Transverse colon (tissue), 4 donors: Measurements from ENCODE around the gene MAGI2. TPM values are rescaled to one million over a fixed set of nuclear protein-coding genes. Genes with fewer than 3 reads are reported as not detected.

Experiments
- DNase-seq: peaks from one replicate; pipeline ENCODE4 v3.0.0-alpha.2; 2019
- H3K27ac ChIP-seq, 4 donors: fragments of 200-600 bp; sonication (generic); 2 replicates each; pipeline ENCODE4 v1.5.1; 2016 to 2018; ENCODE audit warnings: inconsistent platforms in 4 of 4
- H3K27me3 ChIP-seq: fragments of 200-600 bp; sonication (generic); 2 replicates; pipeline ENCODE4 v1.5.1; 2017; ENCODE audit warnings: inconsistent platforms
- H3K36me3 ChIP-seq, 4 donors: fragments of 200-600 bp; sonication (generic); 2 replicates each; pipeline ENCODE4 v1.5.1; 2017 to 2019; ENCODE audit warnings: inconsistent platforms in 4 of 4
- H3K4me1 ChIP-seq, 4 donors: fragments of 200-600 bp; sonication (generic); 2 replicates each; pipeline ENCODE4 v1.5.1; 2017 to 2020; ENCODE audit warnings: inconsistent platforms in 4 of 4
- H3K4me3 ChIP-seq, 4 donors: fragments of 200-600 bp; sonication (generic); 1 replicate in 1 of 4; 2 replicates in 3 of 4; pipeline versions ENCODE4 v1.5.1 to v1.6.1; 2017 to 2019; ENCODE audit warnings: inconsistent platforms in 4 of 4
- H3K9me3 ChIP-seq, 2 donors: fragments of 200-600 bp; sonication (generic); 2 replicates each; pipeline ENCODE4 v1.5.1; 2017 to 2019; ENCODE audit warnings: inconsistent platforms in 2 of 2
- EP300 ChIP-seq: sonication (generic); formaldehyde crosslinking; IDR thresholded peaks from one replicate; pipeline ENCODE4 v1.6.1; 2017; ENCODE audit warnings: antibody characterized with exemption, low read depth
- POLR2A ChIP-seq: fragments of 450-650 bp; IDR thresholded peaks from one replicate; pipeline ENCODE4 v1.6.1; 2016; ENCODE audit warnings: antibody characterized with exemption, mild to moderate bottlenecking, moderate library complexity
- POLR2AphosphoS5 ChIP-seq, 3 donors: sonication (generic); formaldehyde crosslinking; IDR thresholded peaks; one replicate each; pipeline ENCODE4 v1.6.1; 2016; ENCODE audit warnings: antibody characterized with exemption in 3 of 3
- WGBS, 2 donors: methylation state at CpG; one replicate each; pipeline ENCODE4 v1.1.5; 2018; ENCODE audit warnings: low coverage in 1 of 2; 5-methylcytosine and 5-hydroxymethylcytosine counted together
- in situ Hi-C, 4 donors: fragments of 200-750 bp; cut with MboI; loops; one replicate each; pipeline versions ENCODE4 v1.15.0 to v1.15.1; 2017; ENCODE audit warnings: low sequenced_read_pairs in 3 of 4, low pct_ligation_motif_present in 1 of 4, low pct_unique_long_range_greater_than_20kb in 1 of 4
- intact Hi-C: fragments of 100-400 bp; cut with DNase I; formaldehyde crosslinking; loops from one replicate; pipeline ENCODE4 v1.15.1; 2023; ENCODE audit warnings: low total_unique reads
- total RNA-seq, 4 donors: library from RNA; depleted of rRNA; stranded (reverse); fragments of >200 nt; gene quantifications; one replicate each; pipeline ENCODE4 v1.1.0, GENCODE V29; 2016
- TF ChIP-seq, protein P1 (sequence below), 5 experiments: fragments of 200-600 bp in 3 of 5; fragments of 450-650 bp in 2 of 5; sonication (generic) in 3 of 5; IDR thresholded peaks; 1 replicate in 2 of 5; 2 replicates in 3 of 5; pipeline ENCODE4 v1.5.1; 2016 to 2017; ENCODE audit warnings: antibody characterized with exemption in 5 of 5, inconsistent platforms in 3 of 5, mild to moderate bottlenecking in 2 of 5, moderate library complexity in 1 of 5

Gene MAGI2
- total RNA-seq, 4 donors from 2014 or later: 1.6 to 9.7 (median 4.1) TPM

- Histone ChIP-seq H3K4me1 (no peaks in the 10 kb centered on the region), H3K9me3 (no peaks in the 10 kb centered on the region), H3K27ac (no peak overlapping the region), H3K4me3 (no peak overlapping the region), H3K36me3 (no peaks in the 10 kb centered on the region), H3K27me3 (no peaks in the 10 kb centered on the region)
- intact Hi-C loops (no loop called here), in situ Hi-C loops (no loop called here)
- no peak for DNase-seq
- TF ChIP-seq, protein P1, sequence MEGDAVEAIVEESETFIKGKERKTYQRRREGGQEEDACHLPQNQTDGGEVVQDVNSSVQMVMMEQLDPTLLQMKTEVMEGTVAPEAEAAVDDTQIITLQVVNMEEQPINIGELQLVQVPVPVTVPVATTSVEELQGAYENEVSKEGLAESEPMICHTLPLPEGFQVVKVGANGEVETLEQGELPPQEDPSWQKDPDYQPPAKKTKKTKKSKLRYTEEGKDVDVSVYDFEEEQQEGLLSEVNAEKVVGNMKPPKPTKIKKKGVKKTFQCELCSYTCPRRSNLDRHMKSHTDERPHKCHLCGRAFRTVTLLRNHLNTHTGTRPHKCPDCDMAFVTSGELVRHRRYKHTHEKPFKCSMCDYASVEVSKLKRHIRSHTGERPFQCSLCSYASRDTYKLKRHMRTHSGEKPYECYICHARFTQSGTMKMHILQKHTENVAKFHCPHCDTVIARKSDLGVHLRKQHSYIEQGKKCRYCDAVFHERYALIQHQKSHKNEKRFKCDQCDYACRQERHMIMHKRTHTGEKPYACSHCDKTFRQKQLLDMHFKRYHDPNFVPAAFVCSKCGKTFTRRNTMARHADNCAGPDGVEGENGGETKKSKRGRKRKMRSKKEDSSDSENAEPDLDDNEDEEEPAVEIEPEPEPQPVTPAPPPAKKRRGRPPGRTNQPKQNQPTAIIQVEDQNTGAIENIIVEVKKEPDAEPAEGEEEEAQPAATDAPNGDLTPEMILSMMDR (IDR thresholded peaks at IDR 0.05): no peak
- TF ChIP-seq POLR2A (no peak), EP300 (no peak), POLR2AphosphoS5 (IDR thresholded peaks at IDR 0.05) (no peak)
Measured at GRCh38 chr7:78638364-78638763, 815.1 kb downstream of the MAGI2 start.

DNA sequence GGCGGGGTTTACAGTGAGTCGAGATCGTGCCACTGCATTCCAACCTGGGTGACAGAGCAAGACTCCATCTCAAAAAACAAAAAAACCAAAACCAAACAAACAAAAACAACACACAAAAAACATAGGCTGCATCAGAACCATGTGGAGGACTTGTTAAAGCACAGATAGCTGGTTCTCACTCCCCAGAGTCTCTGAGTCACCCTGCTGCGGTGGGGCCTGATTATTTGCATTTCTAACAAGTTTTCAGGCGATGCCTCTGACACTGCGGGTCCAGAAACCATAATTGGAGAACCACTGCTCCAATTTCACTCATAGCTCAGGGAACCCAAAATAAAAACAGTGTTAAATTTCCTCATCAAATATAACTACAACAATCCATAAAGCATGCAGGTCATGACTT lies 816.7 kb downstream of the MAGI2 start:
- Histone ChIP-seq H3K9me3 (no peaks in the 10 kb centered on the region), H3K4me1 (no peaks in the 10 kb centered on the region), H3K4me3 (no peak overlapping the region), H3K27me3 (no peaks in the 10 kb centered on the region), H3K27ac (no peak overlapping the region), H3K36me3 (no peaks in the 10 kb centered on the region)
- intact Hi-C loops: no loop called here
- DNase-seq: no peak
- WGBS, 2 donors: 85 to 100% methylated on average over 5 to 6 of the region's 6 CpGs
- in situ Hi-C loops: no loop called here
- TF ChIP-seq POLR2AphosphoS5 (IDR thresholded peaks at IDR 0.05) (no peak), EP300 (no peak)
- TF ChIP-seq, protein P1 (IDR thresholded peaks at IDR 0.05): no peak

GRCh38 chr7:78635026-78635793 lies 818.3 kb downstream of the MAGI2 start:
- Histone ChIP-seq H3K4me1 (no peaks in the 10 kb centered on the region), H3K9me3 (no peaks in the 10 kb centered on the region), H3K27ac (no peak overlapping the region), H3K4me3 (no peak overlapping the region), H3K36me3 (no peaks in the 10 kb centered on the region), H3K27me3 (no peaks in the 10 kb centered on the region)
- in situ Hi-C loops (no loop called here), intact Hi-C loops (no loop called here)
- WGBS, 2 donors: 59 to 74% methylated on average over 4 of the region's 4 CpGs
- TF ChIP-seq, protein P1 (IDR thresholded peaks at IDR 0.05): no peak
- TF ChIP-seq POLR2A (no peak), POLR2AphosphoS5 (IDR thresholded peaks at IDR 0.05) (no peak), EP300 (no peak)
- DNase-seq: no peak

- WGBS, 2 donors: 94 to 100% methylated on average over 1 of the region's 1 CpG
- intact Hi-C loops (no loop called here), in situ Hi-C loops (no loop called here)
Measured at GRCh38 chr7:78634093-78634492, 819.4 kb downstream of the MAGI2 start.

More at GRCh38 chr7:78634093-78634492, 819.4 kb downstream of the MAGI2 start:
- Histone ChIP-seq H3K9me3 (no peaks in the 10 kb centered on the region), H3K4me1 (no peaks in the 10 kb centered on the region), H3K4me3 (no peak overlapping the region), H3K36me3 (no peaks in the 10 kb centered on the region), H3K27me3 (no peaks in the 10 kb centered on the region), H3K27ac (no peak overlapping the region)
- DNase-seq: no peak
- TF ChIP-seq EP300: no peak
- no peak for TF ChIP-seq POLR2A
- TF ChIP-seq, protein P1 (IDR thresholded peaks at IDR 0.05): no peak
